Liver (tissue), 3 donors: ENCODE results near the gene RPUSD2.
"Not testable (repeated sequence)": the region's sequence is repeated elsewhere in the genome, so short reads cannot be mapped to it uniquely, and the experiment has no call there.

Experiments
- CTCF ChIP-seq: fragments of 150-350 bp; IDR thresholded peaks from 2 replicates; pipeline ENCODE4 v1.5.1; 2017; ENCODE audit warnings: improper control_type of control experiment, low read depth, low read length; ENCODE audit not compliant: missing input control
- EGR1 ChIP-seq, 2 donors: IDR thresholded peaks; 2 replicates each; pipeline ENCODE4 v1.6.1; 2016 to 2018; ENCODE audit warnings: antibody characterized with exemption in 2 of 2, low read depth in 2 of 2
- REST ChIP-seq: IDR thresholded peaks from 2 replicates; pipeline ENCODE4 v1.6.1; 2016; ENCODE audit warnings: antibody characterized with exemption, mild to moderate bottlenecking
- SP1 ChIP-seq: IDR thresholded peaks from 2 replicates; pipeline ENCODE4 v1.6.1; 2018; ENCODE audit warnings: antibody characterized with exemption, mild to moderate bottlenecking
- TF ChIP-seq, protein P1 (sequence below): IDR thresholded peaks from 2 replicates; pipeline ENCODE4 v1.6.1; 2016; ENCODE audit warnings: antibody characterized with exemption
- donor health status: healthy.
- donor health status: healthy.

- TF ChIP-seq REST; CTCF; SP1; EGR1 (IDR thresholded peaks at IDR 0.05; ENCODE audit: low read depth in 2 of 2): not testable (repeated sequence)
- TF ChIP-seq, protein P1, sequence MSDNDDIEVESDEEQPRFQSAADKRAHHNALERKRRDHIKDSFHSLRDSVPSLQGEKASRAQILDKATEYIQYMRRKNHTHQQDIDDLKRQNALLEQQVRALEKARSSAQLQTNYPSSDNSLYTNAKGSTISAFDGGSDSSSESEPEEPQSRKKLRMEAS, result not testable (repeated sequence)
These were observed 12.7 kb downstream of the RPUSD2 start for GRCh38 chr15:40581796-40582195.
